Measurements from ENCODE around the gene ZNF292. TPM values are rescaled to one million over a fixed set of nuclear protein-coding genes. Genes with fewer than 3 reads are reported as not detected.

Gene ZNF292
- total RNA-seq, 2 experiments from 2014 or later, result 81.5 to 82.5 TPM

GRCh38 chr6:87182940-87183339 is 27.6 kb downstream of the ZNF292 start:
- Histone ChIP-seq H3K27ac (ENCODE audit: low read depth in 1 of 2, low read length in 2 of 2) (no peak overlapping the region), H3K4me3 (ENCODE audit: low read length) (no peak overlapping the region), H3K36me3 (ENCODE audit: insufficient read depth, low read length) (peaks cover 10% of the 10 kb centered on the region), H3K27me3 (ENCODE audit: control insufficient read depth in 1 of 2, insufficient read depth in 2 of 2, low read length in 2 of 2) (no peaks in the 10 kb centered on the region), H3K4me1 (ENCODE audit: insufficient read depth, low read length) (peaks cover 22% of the 10 kb centered on the region), H3K9me3 (ENCODE audit: control insufficient read depth in 1 of 2, insufficient read depth in 1 of 2, low read length in 2 of 2) (no peaks in the 10 kb centered on the region)
- H3K9me3 Mint-ChIP-seq, result no peaks in the 10 kb centered on the region
- no peak for DNase-seq
- ChIA-PET POLR2A (no interaction called here), CTCF (no interaction called here)
- intact Hi-C loops (cut with DNase I, micrococcal nuclease), result no loop called here
- TF ChIP-seq CTCF (IDR thresholded peaks at IDR 0.05), result no peak
- H3K36me3 Mint-ChIP-seq (ENCODE audit: low read depth), result peaks cover 61% of the 10 kb centered on the region
- no peaks in the 10 kb centered on the region for H3K27me3 Mint-ChIP-seq
- no peak for ATAC-seq (ENCODE audit: poor library complexity)
- H3K27ac Mint-ChIP-seq, result no peak overlapping the region
- peaks cover 79% of the 10 kb centered on the region for H3K4me1 Mint-ChIP-seq (ENCODE audit: low read depth)
- H3K4me3 Mint-ChIP-seq, result no peak overlapping the region

GRCh38 chr6:87183687-87184086 is 28.3 kb downstream of the ZNF292 start:
- no peaks in the 10 kb centered on the region for H3K27me3 Mint-ChIP-seq
- Histone ChIP-seq H3K36me3 (ENCODE audit: insufficient read depth, low read length) (peaks cover 10% of the 10 kb centered on the region), H3K9me3 (ENCODE audit: control insufficient read depth in 1 of 2, insufficient read depth in 1 of 2, low read length in 2 of 2) (no peaks in the 10 kb centered on the region), H3K27ac (ENCODE audit: low read depth in 1 of 2, low read length in 2 of 2) (no peak overlapping the region), H3K4me1 (ENCODE audit: insufficient read depth, low read length) (peaks cover 22% of the 10 kb centered on the region), H3K27me3 (ENCODE audit: control insufficient read depth in 1 of 2, insufficient read depth in 2 of 2, low read length in 2 of 2) (no peaks in the 10 kb centered on the region), H3K4me3 (ENCODE audit: low read length) (no peak overlapping the region)
- H3K9me3 Mint-ChIP-seq, result no peaks in the 10 kb centered on the region
- peaks cover 61% of the 10 kb centered on the region for H3K36me3 Mint-ChIP-seq (ENCODE audit: low read depth)
- no peak overlapping the region for H3K27ac Mint-ChIP-seq
- POLR2A ChIA-PET, result no interaction called here
- CTCF ChIA-PET, result no interaction called here
- H3K4me3 Mint-ChIP-seq, result no peak overlapping the region
- H3K4me1 Mint-ChIP-seq (ENCODE audit: low read depth), result peaks cover 77% of the 10 kb centered on the region
- intact Hi-C loops (cut with DNase I, micrococcal nuclease), result no loop called here
- no peak for DNase-seq
- no peak for ATAC-seq (ENCODE audit: poor library complexity)
- no peak for TF ChIP-seq CTCF (IDR thresholded peaks at IDR 0.05)

- H3K4me1 ChIP-seq (ENCODE audit: insufficient read depth, low read length), result peaks cover 18% of the 10 kb centered on the region
- no peaks in the 10 kb centered on the region for H3K27me3 Mint-ChIP-seq
- no peaks in the 10 kb centered on the region for H3K27me3 ChIP-seq (ENCODE audit: control insufficient read depth in 1 of 2, insufficient read depth in 2 of 2, low read length in 2 of 2)
- H3K4me1 Mint-ChIP-seq (ENCODE audit: low read depth), result peaks cover 80% of the 10 kb centered on the region
- peaks cover 58% of the 10 kb centered on the region for H3K36me3 Mint-ChIP-seq (ENCODE audit: low read depth)
- ChIA-PET POLR2A (no interaction called here), CTCF (interaction anchor here (0.6 kb wide), 1 partner anchor 728 kb away, joined by 5 read pairs; no protein-coding TSS in a partner anchor)
- ATAC-seq (ENCODE audit: poor library complexity) (no peak), DNase-seq (no peak)
- intact Hi-C loops (cut with DNase I, micrococcal nuclease), result no loop called here
- no peak overlapping the region for H3K4me3 Mint-ChIP-seq
- TF ChIP-seq CTCF (IDR thresholded peaks at IDR 0.05), result no peak
- H3K4me3 ChIP-seq (ENCODE audit: low read length), result no peak overlapping the region
- peaks cover 10% of the 10 kb centered on the region for H3K36me3 ChIP-seq (ENCODE audit: insufficient read depth, low read length)
- no peaks in the 10 kb centered on the region for H3K9me3 ChIP-seq (ENCODE audit: control insufficient read depth in 1 of 2, insufficient read depth in 1 of 2, low read length in 2 of 2)
- no peak overlapping the region for H3K27ac Mint-ChIP-seq
- H3K9me3 Mint-ChIP-seq, result no peaks in the 10 kb centered on the region
- H3K27ac ChIP-seq (ENCODE audit: low read depth in 1 of 2, low read length in 2 of 2), result no peak overlapping the region
These were observed 29.4 kb downstream of the ZNF292 start for GRCh38 chr6:87184762-87185250.
